Left forelimb (tissue), 1 donor: ENCODE data around the gene COX7A2.

Experiments used
- DNase-seq: peaks from one replicate; pipeline ENCODE4 v3.0.0-alpha.2; 2018; ENCODE audit warnings: low spot score

The COX7A2 gene

GRCh38 chr6:75220357-75220756 lies 23.2 kb downstream of the COX7A2 start:
- DNase-seq, result no peak

GRCh38 chr6:75219263-75219662 lies 24.3 kb downstream of the COX7A2 start:
- DNase-seq, result no peak

GRCh38 chr6:75217193-75217592 lies 26.4 kb downstream of the COX7A2 start:
- no peak for DNase-seq

GRCh38 chr6:75215291-75215690 lies 28.3 kb downstream of the COX7A2 start:
- no peak for DNase-seq

- DNase-seq, result no peak
Measured at GRCh38 chr6:75213732-75214131, 29.9 kb downstream of the COX7A2 start.

- no peak for DNase-seq
Measured at GRCh38 chr6:75213112-75213511, 30.5 kb downstream of the COX7A2 start.

GRCh38 chr6:75211920-75212590 lies 31.5 kb downstream of the COX7A2 start:
- no peak for DNase-seq

GRCh38 chr6:75210885-75211739 lies 32.5 kb downstream of the COX7A2 start:
- no peak for DNase-seq

- DNase-seq, result no peak
Measured at GRCh38 chr6:75209184-75209723, 34.3 kb downstream of the COX7A2 start.

GRCh38 chr6:75208298-75209183 lies 35.1 kb downstream of the COX7A2 start:
- peak; percentile 90 for DNase-seq

- DNase-seq, result peak; percentile 83
Measured at GRCh38 chr6:75206576-75207342, 36.8 kb downstream of the COX7A2 start.

- peak; percentile 95 for DNase-seq
Measured at GRCh38 chr6:75205776-75206575, 37.6 kb downstream of the COX7A2 start, which contains the start of gene COL12A1. Gene COL12A1 (minus strand): TSS chr6:75206053. CDS start chr6:75202792, 3,261 bp downstream.

- peak; percentile 77 for DNase-seq
Measured at GRCh38 chr6:75204959-75205775, 38.4 kb downstream of the COX7A2 start.

- DNase-seq, result peak; percentile 87
Measured at GRCh38 chr6:75204217-75204958, 39.2 kb downstream of the COX7A2 start.

GRCh38 chr6:75203721-75204120 lies 39.9 kb downstream of the COX7A2 start:
- peak; percentile 69 for DNase-seq

- peak; percentile 71 for DNase-seq
Measured at GRCh38 chr6:75202676-75203131, 40.9 kb downstream of the COX7A2 start.

GRCh38 chr6:75201901-75202672 lies 41.5 kb downstream of the COX7A2 start:
- DNase-seq, result peak; percentile 77

- no peak for DNase-seq
Measured at GRCh38 chr6:75201021-75201420, 42.6 kb downstream of the COX7A2 start.
